Endothelial cell of umbilical vein (primary cell): ENCODE results near the gene SLC24A3.

ENCODE experiments used
- EZH2 ChIP-seq: IDR thresholded peaks from 2 replicates; pipeline ENCODE4 v1.6.1; 2012; ENCODE audit warnings: borderline replicate concordance, low read depth, mild to moderate bottlenecking, moderate library complexity, low read length, inconsistent platforms; ENCODE audit not compliant: severe bottlenecking
- GATA2 ChIP-seq: IDR thresholded peaks from 2 replicates; pipeline ENCODE4 v1.7.0; 2011; ENCODE audit warnings: low read depth, mild to moderate bottlenecking, moderate library complexity, mixed read lengths, low read length; ENCODE audit not compliant: insufficient read length, insufficient read depth
- POLR2A ChIP-seq: IDR thresholded peaks from 2 replicates; pipeline ENCODE4 v1.6.1; 2012; ENCODE audit warnings: low read depth, mild to moderate bottlenecking, control low read depth, low read length
- POLR2AphosphoS5 ChIP-seq: IDR thresholded peaks from 2 replicates; pipeline ENCODE4 v1.6.1; 2012; ENCODE audit warnings: low read depth, mild to moderate bottlenecking, control low read depth, low read length, moderate library complexity; ENCODE audit not compliant: insufficient read depth
- TF ChIP-seq, protein P1 (sequence below), 2 donors: IDR thresholded peaks; 1 replicate in 1 of 2; 2 replicates in 1 of 2; pipeline ENCODE4 v1.5.1; 2011; ENCODE audit warnings: low read length in 2 of 2, mild to moderate bottlenecking in 2 of 2, moderate library complexity in 2 of 2, control low read depth in 1 of 2, inconsistent platforms in 1 of 2, low read depth in 1 of 2; ENCODE audit not compliant: insufficient read depth in 1 of 2; ENCODE audit errors: extremely low read depth in 1 of 2
- TF ChIP-seq, protein P2 (sequence below): IDR thresholded peaks from 2 replicates; pipeline ENCODE4 v1.6.1; 2011; ENCODE audit not compliant: insufficient read depth, insufficient read length

DNA sequence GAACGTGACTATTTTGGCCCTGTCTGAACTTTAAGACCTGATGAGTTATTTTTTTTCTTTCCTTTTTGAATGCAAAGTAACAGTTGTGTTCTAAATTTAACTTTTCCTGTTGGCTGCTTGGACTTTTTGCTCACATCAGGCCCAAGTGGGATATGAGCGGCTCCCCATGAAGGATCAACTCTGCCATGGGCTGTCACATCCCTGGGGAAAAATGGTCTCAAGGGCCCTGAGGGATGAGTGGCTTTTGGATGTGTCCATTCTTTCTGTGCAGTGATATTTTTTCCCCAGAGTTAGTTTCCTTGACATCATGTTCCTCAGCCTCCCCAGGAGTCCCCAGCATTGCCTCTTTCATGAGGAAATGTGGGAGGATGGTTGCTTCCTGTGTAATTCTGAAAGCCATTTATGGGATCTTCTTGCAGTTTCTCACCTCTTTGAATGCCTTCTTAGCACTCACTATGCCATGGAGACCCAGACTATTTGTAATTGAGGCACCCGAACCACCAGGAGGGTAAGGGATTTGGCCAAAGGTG lies 92.5 kb downstream of the SLC24A3 start:
- TF ChIP-seq GATA2 (no peak), EZH2 (no peak), POLR2A (no peak), POLR2AphosphoS5 (no peak)
- TF ChIP-seq, protein P1, sequence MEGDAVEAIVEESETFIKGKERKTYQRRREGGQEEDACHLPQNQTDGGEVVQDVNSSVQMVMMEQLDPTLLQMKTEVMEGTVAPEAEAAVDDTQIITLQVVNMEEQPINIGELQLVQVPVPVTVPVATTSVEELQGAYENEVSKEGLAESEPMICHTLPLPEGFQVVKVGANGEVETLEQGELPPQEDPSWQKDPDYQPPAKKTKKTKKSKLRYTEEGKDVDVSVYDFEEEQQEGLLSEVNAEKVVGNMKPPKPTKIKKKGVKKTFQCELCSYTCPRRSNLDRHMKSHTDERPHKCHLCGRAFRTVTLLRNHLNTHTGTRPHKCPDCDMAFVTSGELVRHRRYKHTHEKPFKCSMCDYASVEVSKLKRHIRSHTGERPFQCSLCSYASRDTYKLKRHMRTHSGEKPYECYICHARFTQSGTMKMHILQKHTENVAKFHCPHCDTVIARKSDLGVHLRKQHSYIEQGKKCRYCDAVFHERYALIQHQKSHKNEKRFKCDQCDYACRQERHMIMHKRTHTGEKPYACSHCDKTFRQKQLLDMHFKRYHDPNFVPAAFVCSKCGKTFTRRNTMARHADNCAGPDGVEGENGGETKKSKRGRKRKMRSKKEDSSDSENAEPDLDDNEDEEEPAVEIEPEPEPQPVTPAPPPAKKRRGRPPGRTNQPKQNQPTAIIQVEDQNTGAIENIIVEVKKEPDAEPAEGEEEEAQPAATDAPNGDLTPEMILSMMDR (IDR thresholded peaks at IDR 0.05; ENCODE audit: extremely low read depth in 1 of 2, insufficient read depth in 1 of 2, low read depth in 1 of 2, low read length in 2 of 2), result no peak
- TF ChIP-seq, protein P2, sequence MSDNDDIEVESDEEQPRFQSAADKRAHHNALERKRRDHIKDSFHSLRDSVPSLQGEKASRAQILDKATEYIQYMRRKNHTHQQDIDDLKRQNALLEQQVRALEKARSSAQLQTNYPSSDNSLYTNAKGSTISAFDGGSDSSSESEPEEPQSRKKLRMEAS, result no peak
